Activated T-cell treated with anti-CD3 and anti-CD28 coated beads, Interleukin-2, amount 50 U/mL, for 48 hours (primary cell): ENCODE measurements around the gene GNB1L.
"Not testable (repeated sequence)": the region's sequence is repeated elsewhere in the genome, so short reads cannot be mapped to it uniquely, and the experiment has no call there.

Experiments used
- DNase-seq, 2 experiments: peaks; one replicate each; pipeline ENCODE4 v3.0.0-alpha.2; 2020

Gene GNB1L

GRCh38 chr22:19842393-19843106, 12.1 kb downstream of the GNB1L start:
- DNase-seq = no peak

GRCh38 chr22:19841641-19842392, 12.9 kb downstream of the GNB1L start:
- DNase-seq = no peak

GRCh38 chr22:19840955-19841640, 13.6 kb downstream of the GNB1L start:
- DNase-seq = no peak

- DNase-seq = no peak
Observed at GRCh38 chr22:19840059-19840458, 14.6 kb downstream of the GNB1L start.

GRCh38 chr22:19837915-19838314, 16.8 kb downstream of the GNB1L start:
- DNase-seq = no peak

- DNase-seq = no peak
Observed at GRCh38 chr22:19836512-19836911, 18.2 kb downstream of the GNB1L start.

GRCh38 chr22:19834599-19834998, 20.1 kb downstream of the GNB1L start:
- no peak for DNase-seq

GRCh38 chr22:19833327-19833726, 21.3 kb downstream of the GNB1L start:
- DNase-seq = not testable (repeated sequence)

- peak in 1 of 2 experiments; percentile 12 for DNase-seq
Observed at GRCh38 chr22:19832476-19833108, 22.1 kb downstream of the GNB1L start.

GRCh38 chr22:19831979-19832378, 22.7 kb downstream of the GNB1L start:
- DNase-seq = not testable (repeated sequence)

GRCh38 chr22:19831016-19831415, 23.7 kb downstream of the GNB1L start:
- DNase-seq = no peak

- no peak for DNase-seq
Observed at GRCh38 chr22:19828035-19828401, 26.7 kb downstream of the GNB1L start.

GRCh38 chr22:19827341-19828034, 27.2 kb downstream of the GNB1L start:
- DNase-seq = no peak

GRCh38 chr22:19826619-19826950, 28.1 kb downstream of the GNB1L start:
- DNase-seq = no peak

- no peak for DNase-seq
Observed at GRCh38 chr22:19825904-19826618, 28.6 kb downstream of the GNB1L start.

GRCh38 chr22:19824926-19825339, 29.7 kb downstream of the GNB1L start:
- no peak for DNase-seq

GRCh38 chr22:19824212-19824925, 30.3 kb downstream of the GNB1L start:
- DNase-seq = no peak

- no peak for DNase-seq
Observed at GRCh38 chr22:19823902-19824211, 30.8 kb downstream of the GNB1L start.

GRCh38 chr22:19823191-19823901, 31.3 kb downstream of the GNB1L start:
- DNase-seq = no peak

GRCh38 chr22:19822301-19823117, 32.2 kb downstream of the GNB1L start:
- DNase-seq = no peak
